ENCODE measurements around the gene TET1.

GRCh38 chr10:68606918-68607317, 46.8 kb downstream of the TET1 start:
- TF ChIP-seq, protein P1, sequence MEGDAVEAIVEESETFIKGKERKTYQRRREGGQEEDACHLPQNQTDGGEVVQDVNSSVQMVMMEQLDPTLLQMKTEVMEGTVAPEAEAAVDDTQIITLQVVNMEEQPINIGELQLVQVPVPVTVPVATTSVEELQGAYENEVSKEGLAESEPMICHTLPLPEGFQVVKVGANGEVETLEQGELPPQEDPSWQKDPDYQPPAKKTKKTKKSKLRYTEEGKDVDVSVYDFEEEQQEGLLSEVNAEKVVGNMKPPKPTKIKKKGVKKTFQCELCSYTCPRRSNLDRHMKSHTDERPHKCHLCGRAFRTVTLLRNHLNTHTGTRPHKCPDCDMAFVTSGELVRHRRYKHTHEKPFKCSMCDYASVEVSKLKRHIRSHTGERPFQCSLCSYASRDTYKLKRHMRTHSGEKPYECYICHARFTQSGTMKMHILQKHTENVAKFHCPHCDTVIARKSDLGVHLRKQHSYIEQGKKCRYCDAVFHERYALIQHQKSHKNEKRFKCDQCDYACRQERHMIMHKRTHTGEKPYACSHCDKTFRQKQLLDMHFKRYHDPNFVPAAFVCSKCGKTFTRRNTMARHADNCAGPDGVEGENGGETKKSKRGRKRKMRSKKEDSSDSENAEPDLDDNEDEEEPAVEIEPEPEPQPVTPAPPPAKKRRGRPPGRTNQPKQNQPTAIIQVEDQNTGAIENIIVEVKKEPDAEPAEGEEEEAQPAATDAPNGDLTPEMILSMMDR (IDR thresholded peaks at IDR 0.05), result no peak
- no peak for TF ChIP-seq REST (IDR thresholded peaks at IDR 0.05; ENCODE audit: insufficient read depth in 1 of 2, low read depth in 2 of 2, low read length in 1 of 2)
- no peak for TF ChIP-seq POLR2AphosphoS5 (IDR thresholded peaks at IDR 0.05; ENCODE audit: low read depth, low read length)
- TF ChIP-seq SIN3A (IDR thresholded peaks at IDR 0.05; ENCODE audit: borderline replicate concordance, insufficient read depth, low read depth, low read length), result no peak

Measured in Panc1 (cell line).